Vagina (tissue), 2 donors: Measurements from ENCODE around the gene ULBP2. TPM values are rescaled to one million over a fixed set of nuclear protein-coding genes. Genes with fewer than 3 reads are reported as not detected.
"Not testable (repeated sequence)": the region's sequence is repeated elsewhere in the genome, so short reads cannot be mapped to it uniquely, and the experiment has no call there.

ENCODE experiments used
- DNase-seq, 2 donors: peaks; one replicate each; pipeline ENCODE4 v3.0.0-alpha.2; 2017; ENCODE audit errors: extremely low spot score in 2 of 2
- H3K27ac ChIP-seq: fragments of 200-600 bp; sonication (generic); one replicate; pipeline ENCODE4 v1.5.1; 2019
- H3K27me3 ChIP-seq: fragments of 200-600 bp; sonication (generic); one replicate; pipeline ENCODE4 v1.5.1; 2019
- H3K36me3 ChIP-seq, 2 donors: fragments of 200-600 bp; sonication (generic); one replicate each; pipeline ENCODE4 v1.5.1; 2017 to 2019
- H3K4me1 ChIP-seq: fragments of 200-600 bp; sonication (generic); one replicate; pipeline ENCODE4 v1.5.1; 2019
- H3K4me3 ChIP-seq, 2 donors: fragments of 200-600 bp; sonication (generic); 1 replicate in 1 of 2; 2 replicates in 1 of 2; pipeline ENCODE4 v1.5.1; 2016 to 2019
- H3K9me3 ChIP-seq: fragments of 200-600 bp; sonication (generic); one replicate; pipeline ENCODE4 v1.5.1; 2019
- POLR2A ChIP-seq, 2 donors: fragments of 450-650 bp; IDR thresholded peaks; one replicate each; pipeline ENCODE4 v1.6.1; 2017; ENCODE audit warnings: antibody characterized with exemption in 2 of 2, mild to moderate bottlenecking in 2 of 2, moderate library complexity in 2 of 2
- POLR2AphosphoS5 ChIP-seq, 2 donors: sonication (generic); formaldehyde crosslinking; IDR thresholded peaks; one replicate each; pipeline ENCODE4 v1.9.0; 2017; ENCODE audit warnings: antibody characterized with exemption in 2 of 2, mild to moderate bottlenecking in 2 of 2, low read depth in 1 of 2; ENCODE audit not compliant: insufficient read depth in 1 of 2
- intact Hi-C: fragments of 100-400 bp; cut with DNase I; formaldehyde crosslinking; loops from one replicate; pipeline ENCODE4 v1.15.1; 2023
- total RNA-seq: library from RNA; depleted of rRNA; stranded (reverse); fragments of >200 nt; gene quantifications from one replicate; pipeline ENCODE4 v1.2.3, GENCODE V29; 2016
- TF ChIP-seq, protein P1 (sequence below), 3 experiments: fragments of 450-650 bp in 2 of 3; fragments of 200-600 bp in 1 of 3; sonication (generic) in 1 of 3; IDR thresholded peaks; one replicate each; pipeline ENCODE4 v1.5.1; 2017 to 2019; ENCODE audit warnings: antibody characterized with exemption in 3 of 3, mild to moderate bottlenecking in 2 of 3, moderate library complexity in 2 of 3

Gene ULBP2
- total RNA-seq, 1 donor from 2014 or later, result not detected

DNA sequence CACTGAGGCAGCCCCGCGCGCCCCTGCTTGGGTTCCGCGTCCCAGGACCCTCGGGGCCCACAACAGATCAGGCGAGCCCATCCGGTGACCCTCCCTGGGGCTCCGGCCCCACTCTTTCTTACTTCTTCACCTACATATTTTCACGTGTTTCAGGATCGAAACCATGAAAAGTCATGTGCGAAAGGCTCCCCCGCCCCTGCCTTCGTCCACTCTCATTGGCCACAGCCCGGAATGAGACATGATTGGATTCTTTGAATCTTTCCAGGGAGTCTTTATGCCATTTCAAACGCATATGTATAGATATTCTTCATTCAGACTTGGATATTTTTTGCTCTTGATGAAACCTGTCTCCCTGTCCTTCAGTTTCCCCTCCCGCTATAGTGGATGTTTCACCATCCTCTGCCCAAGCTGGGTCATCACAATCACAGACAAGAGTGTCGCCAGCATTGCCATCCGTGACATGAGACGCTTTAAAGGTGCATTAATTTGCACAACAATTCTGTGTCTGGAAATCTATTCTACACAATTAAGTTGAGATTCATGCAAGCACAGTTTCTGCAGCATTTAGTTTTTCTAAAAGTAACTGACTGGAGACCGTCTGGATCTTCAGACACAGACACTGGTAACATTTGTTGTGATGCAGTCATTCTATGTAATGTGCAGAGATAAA is 13.3 kb downstream of the ULBP2 start:
- H3K9me3 ChIP-seq, intact Hi-C loops, DNase-seq, H3K4me1 ChIP-seq, H3K36me3 ChIP-seq, H3K27ac ChIP-seq, H3K27me3 ChIP-seq, H3K4me3 ChIP-seq: not testable (repeated sequence)

DNA sequence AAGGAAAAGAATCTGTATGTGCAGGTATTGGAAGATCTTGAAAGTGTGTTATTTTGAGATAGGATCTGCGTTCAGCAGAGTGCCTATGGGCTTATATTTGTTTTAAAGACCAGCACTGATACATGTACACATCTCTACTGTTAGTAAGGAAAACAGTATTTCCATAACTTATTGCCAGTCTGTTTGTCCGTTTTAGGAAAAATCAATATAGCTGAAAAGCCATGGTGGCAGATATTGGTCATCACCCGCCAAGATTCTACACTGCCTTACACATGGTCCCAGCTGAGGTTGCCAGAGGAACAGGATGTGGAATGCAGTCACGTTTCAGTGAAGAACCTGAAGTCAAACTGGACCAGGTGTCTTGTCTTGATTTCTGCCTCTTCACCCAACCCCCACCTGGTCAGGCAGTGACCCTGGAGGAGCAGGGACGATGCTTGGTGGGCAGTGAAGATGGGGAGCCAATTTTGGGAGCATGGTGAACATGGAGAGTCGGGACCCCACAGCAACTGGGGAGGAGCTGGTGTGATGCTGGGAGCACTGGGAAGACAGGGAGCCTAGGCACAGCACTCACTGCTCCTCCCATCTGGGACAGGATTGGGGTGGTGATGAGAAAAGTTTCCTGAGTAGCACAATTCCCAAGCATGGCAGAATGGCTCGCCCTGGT is 14.0 kb downstream of the ULBP2 start:
- H3K9me3 ChIP-seq, H3K27me3 ChIP-seq, H3K36me3 ChIP-seq, H3K27ac ChIP-seq, H3K4me3 ChIP-seq, intact Hi-C loops, H3K4me1 ChIP-seq: not testable (repeated sequence)
- peak in 1 of 2 donors; percentile 31 for DNase-seq

DNA sequence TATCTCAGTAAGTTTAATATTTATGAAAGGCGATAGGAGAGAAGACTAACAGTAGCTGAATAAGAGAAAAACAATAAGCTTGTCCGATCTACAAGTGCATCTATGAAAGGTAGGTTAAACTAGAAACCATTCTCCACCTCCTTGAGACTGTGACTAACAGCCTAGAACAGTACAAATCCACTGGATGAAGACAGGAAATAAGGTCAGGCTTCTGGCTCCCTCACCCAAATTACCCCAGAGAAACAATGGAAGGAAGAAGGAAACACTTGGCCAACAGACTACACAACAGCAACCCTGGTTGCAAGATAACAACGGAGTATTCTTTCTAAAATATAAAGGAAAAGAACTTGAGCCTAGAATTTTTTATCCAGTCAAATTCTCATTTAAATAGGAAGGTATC is 16.3 kb downstream of the ULBP2 start:
- intact Hi-C loops, result not testable (repeated sequence)

DNA sequence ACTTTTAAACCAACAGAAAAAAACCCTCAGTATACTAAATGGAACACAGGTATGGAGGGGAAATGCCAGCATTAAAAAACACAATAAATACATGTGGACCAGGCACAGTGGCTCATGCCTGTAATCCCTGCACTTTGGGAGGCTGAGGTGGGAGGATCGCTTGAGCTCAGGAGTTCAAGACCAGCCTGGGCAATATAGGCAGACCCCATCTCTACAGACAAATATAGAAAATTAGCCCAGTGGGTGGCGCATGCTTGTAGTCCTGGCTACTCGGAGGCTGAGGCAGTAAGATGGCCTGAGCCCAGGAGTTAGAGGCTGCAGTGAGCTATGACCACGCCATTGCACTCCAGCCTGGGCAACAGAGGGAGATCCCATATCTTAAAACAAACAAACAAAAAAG is 18.0 kb downstream of the ULBP2 start:
- H3K4me1 ChIP-seq, result peaks cover 20% of the 10 kb centered on the region
- H3K27me3 ChIP-seq, H3K27ac ChIP-seq, H3K36me3 ChIP-seq, intact Hi-C loops, DNase-seq, H3K4me3 ChIP-seq, H3K9me3 ChIP-seq: not testable (repeated sequence)

More for the DNA sequence above, 16.3 kb downstream of the ULBP2 start:
- not testable (repeated sequence) for H3K9me3 ChIP-seq, H3K27me3 ChIP-seq, DNase-seq, H3K27ac ChIP-seq, H3K4me1 ChIP-seq, H3K4me3 ChIP-seq, H3K36me3 ChIP-seq

- Histone ChIP-seq H3K27me3 (peaks cover 2% of the 10 kb centered on the region), H3K36me3 (no peaks in the 10 kb centered on the region)
- peak; percentile 72 to 87 for DNase-seq
Measured at GRCh38 chr6:149960488-149960887, 18.7 kb downstream of the ULBP2 start.

GRCh38 chr6:149961728-149962425 is 20.1 kb downstream of the ULBP2 start:
- Histone ChIP-seq H3K27me3 (peaks cover 5% of the 10 kb centered on the region), H3K4me1 (peaks cover 28% of the 10 kb centered on the region), H3K9me3 (no peaks in the 10 kb centered on the region), H3K4me3 (no peak overlapping the region), H3K27ac (no peak overlapping the region), H3K36me3 (no peaks in the 10 kb centered on the region)
- TF ChIP-seq POLR2A (IDR thresholded peaks at IDR 0.05), result no peak
- no peak for TF ChIP-seq POLR2AphosphoS5 (IDR thresholded peaks at IDR 0.05; ENCODE audit: insufficient read depth in 1 of 2, low read depth in 1 of 2)
- TF ChIP-seq, protein P1, sequence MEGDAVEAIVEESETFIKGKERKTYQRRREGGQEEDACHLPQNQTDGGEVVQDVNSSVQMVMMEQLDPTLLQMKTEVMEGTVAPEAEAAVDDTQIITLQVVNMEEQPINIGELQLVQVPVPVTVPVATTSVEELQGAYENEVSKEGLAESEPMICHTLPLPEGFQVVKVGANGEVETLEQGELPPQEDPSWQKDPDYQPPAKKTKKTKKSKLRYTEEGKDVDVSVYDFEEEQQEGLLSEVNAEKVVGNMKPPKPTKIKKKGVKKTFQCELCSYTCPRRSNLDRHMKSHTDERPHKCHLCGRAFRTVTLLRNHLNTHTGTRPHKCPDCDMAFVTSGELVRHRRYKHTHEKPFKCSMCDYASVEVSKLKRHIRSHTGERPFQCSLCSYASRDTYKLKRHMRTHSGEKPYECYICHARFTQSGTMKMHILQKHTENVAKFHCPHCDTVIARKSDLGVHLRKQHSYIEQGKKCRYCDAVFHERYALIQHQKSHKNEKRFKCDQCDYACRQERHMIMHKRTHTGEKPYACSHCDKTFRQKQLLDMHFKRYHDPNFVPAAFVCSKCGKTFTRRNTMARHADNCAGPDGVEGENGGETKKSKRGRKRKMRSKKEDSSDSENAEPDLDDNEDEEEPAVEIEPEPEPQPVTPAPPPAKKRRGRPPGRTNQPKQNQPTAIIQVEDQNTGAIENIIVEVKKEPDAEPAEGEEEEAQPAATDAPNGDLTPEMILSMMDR (IDR thresholded peaks at IDR 0.05), result no peak
- intact Hi-C loops, result no loop called here
- peak; percentile 61 to 62 for DNase-seq

More at GRCh38 chr6:149960488-149960887, 18.7 kb downstream of the ULBP2 start:
- intact Hi-C loops, result no loop called here
- peaks cover 27% of the 10 kb centered on the region for H3K4me1 ChIP-seq
- no peak for TF ChIP-seq POLR2A (IDR thresholded peaks at IDR 0.05)
- TF ChIP-seq POLR2AphosphoS5 (IDR thresholded peaks at IDR 0.05; ENCODE audit: insufficient read depth in 1 of 2, low read depth in 1 of 2), result no peak
- TF ChIP-seq, protein P1 (IDR thresholded peaks at IDR 0.05), result no peak
- H3K4me3 ChIP-seq, result no peak overlapping the region
- H3K27ac ChIP-seq, result no peak overlapping the region
- H3K9me3 ChIP-seq, result no peaks in the 10 kb centered on the region
